K562 (cell line): Measurements from ENCODE around the gene CSNK1G2. TPM values are rescaled to one million over a fixed set of nuclear protein-coding genes. Genes with fewer than 3 reads are reported as not detected.

Experiments
- ATAC-seq: fragments of 200-7000 bp; cut with Tn5 transposase; 3 replicates; pipeline ENCODE4 v1.9.1; 2020; ENCODE audit warnings: moderate library complexity
- BruUV-seq: library from RNA; stranded (reverse); fragments of 400-500 nt; replicated peaks from 2 replicates; lab custom pipeline; 2021; lab: Mats Ljungman, UMichigan
- CTCF ChIA-PET: fragments of 300-600 bp; formaldehyde crosslinking; extraction: SDS; loops from one replicate; lab custom pipeline; 2021; ENCODE audit warnings: low intra/inter-chr PET ratio; lab: Yijun Ruan, JAX
- POLR2A ChIA-PET: fragments of 300-600, 350-650 bp; sonication (Branson Sonifier 250); formaldehyde crosslinking; extraction: SDS; loops from one replicate; lab custom pipeline; 2021; ENCODE audit warnings: antibody characterized with exemption, inconsistent platforms; lab: Yijun Ruan, JAX
- DNase-seq, 4 experiments: peaks; one replicate each; pipeline versions ENCODE4 v3.0.0 to v3.0.0-alpha.2; 2011 to 2018; ENCODE audit warnings: low spot score in 3 of 4, mixed read lengths in 3 of 4; ENCODE audit errors: extremely low read depth in 1 of 4
- FAIRE-seq: peaks from 2 replicates; lab custom pipeline; 2011; peaks lifted over from hg19 to GRCh38; lab: Jason Lieb, UNC
- H2AFZ ChIP-seq: 2 replicates; pipeline ENCODE4 v1.6.0; 2011; ENCODE audit warnings: low read depth, low read length, control low read depth, inconsistent platforms
- H3K27ac ChIP-seq: fragments of 200-600 bp; 3 replicates; pipeline ENCODE4 v1.8.0; 2011; ENCODE audit warnings: low read depth, mild to moderate bottlenecking, control low read depth, inconsistent platforms, low read length, moderate library complexity, mixed read lengths; ENCODE audit errors: extremely low read depth
- H3K27me3 ChIP-seq, 2 experiments: fragments of 300-600 bp in 1 of 2; 2 replicates in 1 of 2; 3 replicates in 1 of 2; pipeline versions ENCODE4 v1.6.0 to v1.8.0; 2011; ENCODE audit warnings: inconsistent platforms in 2 of 2, low read length in 2 of 2, mild to moderate bottlenecking in 1 of 2, mixed read lengths in 1 of 2, moderate library complexity in 1 of 2; ENCODE audit not compliant: control insufficient read depth in 2 of 2, insufficient read depth in 2 of 2
- H3K36me3 ChIP-seq: fragments of 300-600 bp; 3 replicates; pipeline ENCODE4 v1.8.0; 2011; ENCODE audit warnings: mild to moderate bottlenecking, low read length, inconsistent platforms; ENCODE audit not compliant: control insufficient read depth, insufficient read depth
- H3K4me1 ChIP-seq, 2 experiments: fragments of 200-600 bp in 1 of 2; replicated peaks in 1 of 2; 2 replicates in 1 of 2; 3 replicates in 1 of 2; pipeline versions ENCODE4 v1.5.1 to v1.8.0; 2011; ENCODE audit warnings: inconsistent platforms in 2 of 2, low read length in 2 of 2, mild to moderate bottlenecking in 1 of 2, mixed read lengths in 1 of 2, moderate library complexity in 1 of 2; ENCODE audit not compliant: control insufficient read depth in 2 of 2, insufficient read depth in 2 of 2
- H3K4me2 ChIP-seq: 2 replicates; pipeline ENCODE4 v1.6.1; 2011; ENCODE audit warnings: low read length, control low read depth, inconsistent platforms, mixed read lengths; ENCODE audit not compliant: insufficient read depth
- H3K4me3 ChIP-seq: fragments of 200-600 bp; sonication (generic), shearing (Covaris generic); 2 replicates; pipeline ENCODE4 v1.5.1; 2016; ENCODE audit warnings: control low read depth, inconsistent platforms
- H3K79me2 ChIP-seq: fragments of 200-600 bp; 3 replicates; pipeline ENCODE4 v1.8.0; 2011; ENCODE audit warnings: low read length, inconsistent platforms; ENCODE audit not compliant: control insufficient read depth, insufficient read depth
- H3K9ac ChIP-seq, 2 experiments: 2 replicates each; pipeline versions ENCODE4 v1.6.0 to v1.6.1; 2011; ENCODE audit warnings: low read depth in 2 of 2, low read length in 2 of 2, control low read depth in 1 of 2, inconsistent platforms in 1 of 2, mild to moderate bottlenecking in 1 of 2, mixed read lengths in 1 of 2; ENCODE audit not compliant: insufficient read depth in 1 of 2
- H3K9me1 ChIP-seq: one replicate; pipeline ENCODE4 v1.6.0; 2011; ENCODE audit warnings: inconsistent platforms, mild to moderate bottlenecking, low read length, moderate library complexity; ENCODE audit not compliant: control insufficient read depth, insufficient read depth
- H3K9me3 ChIP-seq: replicated peaks from 2 replicates; pipeline ENCODE4 v1.5.1; 2011; ENCODE audit warnings: low read depth, low read length, inconsistent platforms; ENCODE audit not compliant: control insufficient read depth, insufficient read depth
- H4K20me1 ChIP-seq: replicated peaks from 2 replicates; pipeline ENCODE4 v1.6.1; 2011; ENCODE audit warnings: low read length, inconsistent platforms, mixed read lengths; ENCODE audit not compliant: control insufficient read depth, insufficient read depth
- DPF2 ChIP-seq: fragments of 450-650 bp; IDR thresholded peaks from 2 replicates; pipeline ENCODE4 v1.6.1; 2016
- MAX ChIP-seq: sonication (generic); formaldehyde crosslinking; IDR thresholded peaks from 2 replicates; pipeline ENCODE4 v1.9.0; 2022; ENCODE audit warnings: mild to moderate bottlenecking, missing genetic modification reagents
- POLR2G ChIP-seq: fragments of 200-400 bp; formaldehyde crosslinking; IDR thresholded peaks from 2 replicates; pipeline ENCODE4 v1.6.1; 2017; ENCODE audit warnings: low read depth, mild to moderate bottlenecking, antibody characterized with exemption, low read length, moderate library complexity
- SRSF9 ChIP-seq: fragments of 200-400 bp; formaldehyde crosslinking; IDR thresholded peaks from 2 replicates; pipeline ENCODE4 v1.6.1; 2017; ENCODE audit warnings: low read depth, low read length, borderline replicate concordance
- WGBS: fragments of 100-300 bp; shearing (Covaris generic); methylation state at CpG from one replicate; pipeline ENCODE4 v1.1.6; 2016; ENCODE audit warnings: low coverage, mixed read lengths; ENCODE audit not compliant: insufficient coverage; ENCODE audit errors: missing lambda C conversion rate; 5-methylcytosine and 5-hydroxymethylcytosine counted together
- in situ Hi-C: fragments of 300-500 bp; cut with MboI; formaldehyde crosslinking; loops from 4 replicates; pipeline ENCODE4 v1.15.0; 2018; ENCODE audit warnings: inconsistent platforms, mixed read lengths
- intact Hi-C: fragments of 100-400 bp; cut with micrococcal nuclease; formaldehyde crosslinking; loops from 2 replicates; pipeline ENCODE4 v1.14.2; 2022
- polyA plus RNA-seq, 8 experiments: library from polyadenylated mRNA; depleted of rRNA in 4 of 8; stranded (reverse) in 5 of 8; unstranded in 3 of 8; fragments of >200 nt; fragmentation: Nextera tagmentation in 2 of 8; fragmentation: Illumina TruSeq in 1 of 8; extraction: Ambion mirVana in 2 of 8; extraction: Trizol in 1 of 8; gene quantifications; 2 replicates each; pipeline versions ENCODE4 v1.2.1 to v1.2.3, GENCODE V29; 2011 to 2014; ENCODE audit warnings: inconsistent platforms in 1 of 8, missing spikeins in 1 of 8
- total RNA-seq, 7 experiments: library from RNA; depleted of rRNA in 6 of 7; stranded (reverse); fragments of >200 nt in 6 of 7; fragmentation: Illumina TruSeq in 2 of 7; extraction: Trizol in 2 of 7; gene quantifications; 2 replicates each; pipeline versions ENCODE4 v1.2.1 to v1.2.3, GENCODE V29; 2011 to 2021; ENCODE audit warnings: low replicate concordance in 1 of 7
- TF ChIP-seq, protein P1 (sequence below): sonication (generic); formaldehyde crosslinking; IDR thresholded peaks from 2 replicates; pipeline ENCODE4 v1.8.1; 2023; ENCODE audit warnings: mild to moderate bottlenecking, missing genetic modification reagents

Gene CSNK1G2
- total and polyA plus RNA-seq, 9 of the 15 experiments (the other 6 are each of a cell fraction or from before 2014, with no cell fraction given) = 0.48 to 119 (median 49.5) TPM

- 83% methylated on average over 10 of the region's 10 CpGs for WGBS
- POLR2A ChIA-PET = no interaction called here
- Histone ChIP-seq H3K4me1 (peaks cover 11 to 66% of the 10 kb centered on the region in 2 experiments; a peak in 4 of 5 replicates), H3K9ac (peak overlapping the region in 1 of 2 experiments; percentile 61; a peak in 2 of 4 replicates), H3K36me3 (peaks cover 54% of the 10 kb centered on the region; the same call in 1 of the 3 replicates), H2AFZ (no peak overlapping the region), H3K9me3 (no peaks in the 10 kb centered on the region), H3K4me2 (no peak overlapping the region), H3K79me2 (peaks cover 85% of the 10 kb centered on the region), H3K9me1 (no peaks in the 10 kb centered on the region), H3K4me3 (no peak overlapping the region), H3K27me3 (no peaks in the 10 kb centered on the region), H4K20me1 (no peaks in the 10 kb centered on the region; the same call in 1 of the 2 replicates), H3K27ac (no peak overlapping the region)
- BruUV-seq = no TSS peak
- DNase-seq = no peak
- no peak for FAIRE-seq
- intact Hi-C loops = no loop called here
- in situ Hi-C loops = no loop called here
- no peak for ATAC-seq
- TF ChIP-seq SRSF9 (no peak), POLR2G (peak; percentile 41; the same call in 1 of the 2 replicates)
- CTCF ChIA-PET = no interaction called here
These were observed 31.3 kb upstream of the CSNK1G2 start for GRCh38 chr19:1909761-1910080.

DNA sequence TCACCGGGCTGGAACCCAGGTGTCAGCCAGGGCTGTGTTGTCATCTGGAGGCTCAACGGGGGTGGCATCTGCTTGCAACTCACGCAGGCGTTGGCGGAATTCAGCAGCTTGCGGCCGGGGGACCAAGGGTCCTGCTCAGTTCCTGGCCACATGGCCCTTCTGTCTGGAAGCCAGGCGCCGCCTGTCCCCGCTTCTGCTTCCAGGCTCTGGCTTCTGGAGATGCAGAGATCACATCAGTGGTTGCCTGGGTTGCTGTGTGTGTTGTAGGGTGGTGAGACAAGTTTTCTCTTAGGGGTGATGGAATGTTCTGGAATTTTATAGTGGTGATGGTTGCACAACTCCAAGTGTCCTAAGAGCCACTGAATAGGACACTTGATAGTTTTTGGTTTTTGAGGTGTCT is 30.8 kb upstream of the CSNK1G2 start:
- no peak for FAIRE-seq
- POLR2A ChIA-PET = no interaction called here

More for the DNA sequence above, 30.8 kb upstream of the CSNK1G2 start:
- Histone ChIP-seq H3K9ac (peak overlapping the region in 1 of 2 experiments; percentile 61; a peak in 2 of 4 replicates), H3K36me3 (peaks cover 58% of the 10 kb centered on the region; the same call in 1 of the 3 replicates), H3K4me1 (peaks cover 10 to 67% of the 10 kb centered on the region in 2 experiments; a peak in 4 of 5 replicates)
- TF ChIP-seq, protein P1, sequence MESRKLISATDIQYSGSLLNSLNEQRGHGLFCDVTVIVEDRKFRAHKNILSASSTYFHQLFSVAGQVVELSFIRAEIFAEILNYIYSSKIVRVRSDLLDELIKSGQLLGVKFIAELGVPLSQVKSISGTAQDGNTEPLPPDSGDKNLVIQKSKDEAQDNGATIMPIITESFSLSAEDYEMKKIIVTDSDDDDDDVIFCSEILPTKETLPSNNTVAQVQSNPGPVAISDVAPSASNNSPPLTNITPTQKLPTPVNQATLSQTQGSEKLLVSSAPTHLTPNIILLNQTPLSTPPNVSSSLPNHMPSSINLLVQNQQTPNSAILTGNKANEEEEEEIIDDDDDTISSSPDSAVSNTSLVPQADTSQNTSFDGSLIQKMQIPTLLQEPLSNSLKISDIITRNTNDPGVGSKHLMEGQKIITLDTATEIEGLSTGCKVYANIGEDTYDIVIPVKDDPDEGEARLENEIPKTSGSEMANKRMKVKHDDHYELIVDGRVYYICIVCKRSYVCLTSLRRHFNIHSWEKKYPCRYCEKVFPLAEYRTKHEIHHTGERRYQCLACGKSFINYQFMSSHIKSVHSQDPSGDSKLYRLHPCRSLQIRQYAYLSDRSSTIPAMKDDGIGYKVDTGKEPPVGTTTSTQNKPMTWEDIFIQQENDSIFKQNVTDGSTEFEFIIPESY (CRISPR knock-in tag) = peak; percentile 79
- TF ChIP-seq MAX (CRISPR knock-in tag) (peak; percentile 25; the same call in 1 of the 2 replicates), DPF2 (no peak)
- TF ChIP-seq, all 486 proteins: peak for 2
- WGBS = 87% methylated on average over 9 of the region's 10 CpGs
- intact Hi-C loops (no loop called here), in situ Hi-C loops (no loop called here)
- Histone ChIP-seq H3K9me3 (no peaks in the 10 kb centered on the region), H3K4me3 (no peak overlapping the region), H3K9me1 (no peaks in the 10 kb centered on the region), H2AFZ (no peak overlapping the region), H3K4me2 (no peak overlapping the region), H3K79me2 (peaks cover 85% of the 10 kb centered on the region), H4K20me1 (no peaks in the 10 kb centered on the region; the same call in 1 of the 2 replicates), H3K27ac (no peak overlapping the region), H3K27me3 (no peaks in the 10 kb centered on the region)
- BruUV-seq = no TSS peak
- DNase-seq (no peak), ATAC-seq (no peak)
- CTCF ChIA-PET = no interaction called here
